ENCODE measurements around the gene MAK.
A peak's percentile ranks its signal among the peaks of the same experiment; 100 is the strongest.

Gene MAK

DNA sequence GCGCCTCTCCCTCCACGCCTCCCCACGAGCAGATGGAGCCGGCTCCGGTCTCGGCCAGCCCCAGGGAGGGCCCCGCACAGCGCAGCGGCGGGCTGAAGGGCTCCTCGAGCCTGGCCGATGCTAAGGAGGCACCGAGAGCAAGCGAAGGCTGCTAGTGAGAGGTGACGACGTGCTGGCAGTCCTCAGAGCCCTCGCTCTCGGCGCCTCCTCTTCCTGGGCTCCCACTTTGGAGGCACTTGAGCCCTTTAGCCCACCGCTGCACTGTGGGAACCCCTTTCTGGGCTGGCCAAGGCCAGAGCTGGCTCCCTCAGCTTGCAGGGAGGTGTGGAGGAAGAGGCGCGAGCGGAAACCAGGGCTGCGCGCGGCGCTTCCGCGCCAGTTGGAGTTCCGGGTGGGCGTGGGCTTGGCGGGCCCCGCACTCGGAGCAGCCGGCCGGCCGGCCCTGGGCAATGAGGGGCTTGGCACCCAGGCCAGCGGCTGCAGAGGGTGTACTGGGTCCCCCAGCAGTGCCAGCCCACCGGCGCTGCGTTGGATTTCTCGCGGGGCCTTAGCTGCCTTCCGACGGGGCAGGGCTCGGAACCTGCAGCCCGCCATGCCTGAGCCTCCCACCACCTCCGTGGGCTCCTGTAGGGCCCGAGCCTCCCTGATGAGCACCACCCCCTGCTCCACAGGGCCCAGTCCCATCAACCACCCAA, 117.9 kb downstream of the MAK start:
- Histone ChIP-seq H3K4me1 (ENCODE audit: low read depth, poor library complexity, severe bottlenecking) (peaks cover 43% of the 10 kb centered on the region), H3K36me3 (ENCODE audit: insufficient read depth) (no peaks in the 10 kb centered on the region), H3K9ac (no peak overlapping the region), H3K79me2 (ENCODE audit: insufficient read depth, low read depth) (peaks cover 4% of the 10 kb centered on the region; the same call in 1 of the 2 replicates), H3K4me2 (no peak overlapping the region), H3K27ac (peak overlapping the region; percentile 76), H2AFZ (ENCODE audit: low read depth) (no peak overlapping the region), H3K4me3 (IDR thresholded peaks at IDR 0.05; ENCODE audit: insufficient read depth, low read depth, low read length) (no peak overlapping the region), H3K27me3 (ENCODE audit: insufficient read depth, low read depth) (no peaks in the 10 kb centered on the region), H4K20me1 (ENCODE audit: insufficient read depth) (no peaks in the 10 kb centered on the region)
- TF ChIP-seq, protein P1, sequence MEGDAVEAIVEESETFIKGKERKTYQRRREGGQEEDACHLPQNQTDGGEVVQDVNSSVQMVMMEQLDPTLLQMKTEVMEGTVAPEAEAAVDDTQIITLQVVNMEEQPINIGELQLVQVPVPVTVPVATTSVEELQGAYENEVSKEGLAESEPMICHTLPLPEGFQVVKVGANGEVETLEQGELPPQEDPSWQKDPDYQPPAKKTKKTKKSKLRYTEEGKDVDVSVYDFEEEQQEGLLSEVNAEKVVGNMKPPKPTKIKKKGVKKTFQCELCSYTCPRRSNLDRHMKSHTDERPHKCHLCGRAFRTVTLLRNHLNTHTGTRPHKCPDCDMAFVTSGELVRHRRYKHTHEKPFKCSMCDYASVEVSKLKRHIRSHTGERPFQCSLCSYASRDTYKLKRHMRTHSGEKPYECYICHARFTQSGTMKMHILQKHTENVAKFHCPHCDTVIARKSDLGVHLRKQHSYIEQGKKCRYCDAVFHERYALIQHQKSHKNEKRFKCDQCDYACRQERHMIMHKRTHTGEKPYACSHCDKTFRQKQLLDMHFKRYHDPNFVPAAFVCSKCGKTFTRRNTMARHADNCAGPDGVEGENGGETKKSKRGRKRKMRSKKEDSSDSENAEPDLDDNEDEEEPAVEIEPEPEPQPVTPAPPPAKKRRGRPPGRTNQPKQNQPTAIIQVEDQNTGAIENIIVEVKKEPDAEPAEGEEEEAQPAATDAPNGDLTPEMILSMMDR (conservative IDR thresholded peaks at IDR 0.05; ENCODE audit: low read depth, low read length), result no peak

DNA sequence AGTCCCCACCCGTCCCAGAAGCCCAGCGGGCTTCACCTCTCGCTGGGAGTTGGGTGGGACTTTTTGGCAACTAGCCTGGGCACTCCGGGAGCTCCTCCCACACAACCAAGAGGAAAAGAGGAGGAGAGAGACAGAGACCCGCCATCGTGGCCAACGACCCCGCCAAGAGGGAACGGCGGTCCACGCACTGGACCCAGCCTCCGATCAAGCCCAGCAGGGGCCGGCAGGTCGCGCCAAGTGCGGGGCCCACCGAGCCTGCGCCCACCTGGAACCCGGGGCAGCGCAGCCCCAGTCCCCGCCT, 118.4 kb downstream of the MAK start:
- Histone ChIP-seq H3K27ac (peak overlapping the region; percentile 76), H3K36me3 (ENCODE audit: insufficient read depth) (no peaks in the 10 kb centered on the region), H3K79me2 (ENCODE audit: insufficient read depth, low read depth) (peaks cover 4% of the 10 kb centered on the region; the same call in 1 of the 2 replicates), H3K4me1 (ENCODE audit: low read depth, poor library complexity, severe bottlenecking) (peaks cover 48% of the 10 kb centered on the region), H3K27me3 (ENCODE audit: insufficient read depth, low read depth) (no peaks in the 10 kb centered on the region), H3K9ac (no peak overlapping the region), H3K4me3 (IDR thresholded peaks at IDR 0.05; ENCODE audit: insufficient read depth, low read depth, low read length) (no peak overlapping the region), H2AFZ (ENCODE audit: low read depth) (no peak overlapping the region), H4K20me1 (ENCODE audit: insufficient read depth) (no peaks in the 10 kb centered on the region), H3K4me2 (no peak overlapping the region; the same call in 1 of the 2 replicates)
- TF ChIP-seq, protein P1 (conservative IDR thresholded peaks at IDR 0.05; ENCODE audit: low read depth, low read length), result no peak

DNA sequence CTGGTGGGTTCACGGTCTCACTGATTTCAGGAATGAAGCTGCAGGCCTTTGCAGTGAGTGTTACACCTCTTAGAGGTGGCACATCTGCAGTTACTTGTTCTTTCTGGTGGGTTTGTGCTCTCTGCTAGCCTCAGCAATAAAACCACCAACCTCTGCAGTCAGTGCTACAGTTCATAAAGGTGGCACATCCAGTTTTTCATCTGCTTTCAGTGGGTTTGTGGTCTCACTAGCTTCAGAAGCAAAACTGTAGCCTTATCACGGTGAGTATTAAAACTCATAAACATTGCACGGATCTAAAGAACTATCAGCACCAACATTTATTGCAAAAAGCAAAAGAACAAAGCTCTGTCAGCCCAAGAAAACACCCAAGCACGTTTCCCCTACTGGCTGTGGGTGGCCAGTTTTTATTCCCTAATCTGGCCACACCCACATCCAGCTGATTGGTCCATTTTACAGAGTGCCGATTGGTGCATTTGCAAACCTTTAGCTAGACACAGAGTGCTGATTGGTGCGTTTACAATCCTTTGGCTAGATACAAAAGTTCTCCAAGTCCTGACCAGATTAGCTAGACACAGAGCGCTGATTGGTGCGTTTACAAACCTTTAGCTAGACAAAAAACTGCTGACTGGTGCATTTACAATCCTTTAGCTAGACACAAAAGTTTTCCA, 118.9 kb downstream of the MAK start:
- Histone ChIP-seq H3K4me1 (ENCODE audit: low read depth, poor library complexity, severe bottlenecking) (peaks cover 53% of the 10 kb centered on the region), H4K20me1 (ENCODE audit: insufficient read depth) (no peaks in the 10 kb centered on the region), H3K4me2 (peak overlapping the region; percentile 62; the same call in 1 of the 2 replicates), H3K9ac (no peak overlapping the region), H3K27me3 (ENCODE audit: insufficient read depth, low read depth) (no peaks in the 10 kb centered on the region), H3K79me2 (ENCODE audit: insufficient read depth, low read depth) (peaks cover 4% of the 10 kb centered on the region; the same call in 1 of the 2 replicates), H3K27ac (peak overlapping the region; percentile 76), H2AFZ (ENCODE audit: low read depth) (peak overlapping the region; percentile 17; the same call in 1 of the 2 replicates), H3K4me3 (IDR thresholded peaks at IDR 0.05; ENCODE audit: insufficient read depth, low read depth, low read length) (no peak overlapping the region), H3K36me3 (ENCODE audit: insufficient read depth) (no peaks in the 10 kb centered on the region)
- TF ChIP-seq, protein P1 (conservative IDR thresholded peaks at IDR 0.05; ENCODE audit: low read depth, low read length), result 0 out of 2 replicates have a peak, but pooled peaks have one; percentile 26

DNA sequence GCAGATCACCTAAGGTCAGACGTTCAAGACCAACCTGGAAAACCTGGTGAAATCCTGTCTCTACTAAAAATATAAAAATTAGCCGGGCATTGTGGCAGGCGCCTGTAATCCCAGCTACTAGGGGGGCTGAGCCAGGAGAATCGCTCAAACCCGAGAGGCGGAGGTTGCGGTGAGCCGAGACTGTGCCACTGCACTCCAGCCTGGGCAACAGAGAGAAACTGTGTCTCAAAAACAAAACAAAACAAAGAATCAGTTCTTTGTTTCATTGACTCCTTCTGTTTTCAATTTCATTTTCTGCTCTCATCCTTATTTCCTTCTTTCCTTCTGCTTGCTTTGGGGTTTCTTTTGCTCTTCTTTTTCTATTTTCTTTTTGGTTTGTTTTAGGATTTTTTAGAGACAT, 124.4 kb downstream of the MAK start:
- Histone ChIP-seq H3K36me3 (ENCODE audit: insufficient read depth) (peaks cover 1% of the 10 kb centered on the region; the same call in 1 of the 2 replicates), H2AFZ (ENCODE audit: low read depth) (peak overlapping the region; percentile 75), H3K79me2 (ENCODE audit: insufficient read depth, low read depth) (no peaks in the 10 kb centered on the region), H3K27ac (peak overlapping the region; percentile 81), H3K9ac (peak overlapping the region; percentile 71), H4K20me1 (ENCODE audit: insufficient read depth) (no peaks in the 10 kb centered on the region), H3K4me2 (peak overlapping the region; percentile 79), H3K27me3 (ENCODE audit: insufficient read depth, low read depth) (no peaks in the 10 kb centered on the region), H3K4me1 (ENCODE audit: low read depth, poor library complexity, severe bottlenecking) (peaks cover 41% of the 10 kb centered on the region), H3K4me3 (IDR thresholded peaks at IDR 0.05; ENCODE audit: insufficient read depth, low read depth, low read length) (no peak overlapping the region)
- TF ChIP-seq, protein P1 (conservative IDR thresholded peaks at IDR 0.05; ENCODE audit: low read depth, low read length), result no peak
